Measurements from ENCODE around the gene MACROD2. TPM values are rescaled to one million over a fixed set of nuclear protein-coding genes. Genes with fewer than 3 reads are reported as not detected.

Gene MACROD2
- polyA plus RNA-seq, 1 experiment, result 0.47 TPM

- H3K36me3 ChIP-seq (ENCODE audit: control insufficient read depth, insufficient read depth, low read length), result no peaks in the 10 kb centered on the region
- POLR2A ChIA-PET, result no interaction called here
- no peak overlapping the region for H3K4me3 ChIP-seq (ENCODE audit: low read depth, low read length)
- TF ChIP-seq CTCF (IDR thresholded peaks at IDR 0.05; ENCODE audit: insufficient read depth, low read depth, low read length), result no peak
- CTCF ChIA-PET, result interaction anchor here (0.5 kb wide), 1 partner anchor 232 kb away, joined by 3 read pairs; no protein-coding TSS in a partner anchor
- no peaks in the 10 kb centered on the region for H3K27me3 ChIP-seq (ENCODE audit: control insufficient read depth, insufficient read depth, low read length)
- DNase-seq (ENCODE audit: low read depth), result no peak
Measured at GRCh38 chr20:15022921-15023320, 1027.6 kb downstream of the MACROD2 start.

GRCh38 chr20:15026759-15027158, 1031.4 kb downstream of the MACROD2 start:
- Histone ChIP-seq H3K36me3 (ENCODE audit: control insufficient read depth, insufficient read depth, low read length) (no peaks in the 10 kb centered on the region), H3K27me3 (ENCODE audit: control insufficient read depth, insufficient read depth, low read length) (no peaks in the 10 kb centered on the region), H3K4me3 (ENCODE audit: low read depth, low read length) (no peak overlapping the region)
- POLR2A ChIA-PET, result no interaction called here
- TF ChIP-seq CTCF (IDR thresholded peaks at IDR 0.05; ENCODE audit: insufficient read depth, low read depth, low read length), result no peak
- CTCF ChIA-PET, result no interaction called here
- no peak for DNase-seq (ENCODE audit: low read depth)

- DNase-seq (ENCODE audit: low read depth), result no peak
- no peaks in the 10 kb centered on the region for H3K27me3 ChIP-seq (ENCODE audit: control insufficient read depth, insufficient read depth, low read length)
- ChIA-PET CTCF (no interaction called here), POLR2A (no interaction called here)
- H3K4me3 ChIP-seq (ENCODE audit: low read depth, low read length), result no peak overlapping the region
- no peak for TF ChIP-seq CTCF (IDR thresholded peaks at IDR 0.05; ENCODE audit: insufficient read depth, low read depth, low read length)
- H3K36me3 ChIP-seq (ENCODE audit: control insufficient read depth, insufficient read depth, low read length), result no peaks in the 10 kb centered on the region
Measured at GRCh38 chr20:15030826-15031225, 1035.5 kb downstream of the MACROD2 start.

GRCh38 chr20:15031546-15032351, 1036.4 kb downstream of the MACROD2 start:
- Histone ChIP-seq H3K36me3 (ENCODE audit: control insufficient read depth, insufficient read depth, low read length) (no peaks in the 10 kb centered on the region), H3K4me3 (ENCODE audit: low read depth, low read length) (no peak overlapping the region), H3K27me3 (ENCODE audit: control insufficient read depth, insufficient read depth, low read length) (no peaks in the 10 kb centered on the region)
- ChIA-PET CTCF (no interaction called here), POLR2A (no interaction called here)
- DNase-seq (ENCODE audit: low read depth), result no peak
- no peak for TF ChIP-seq CTCF (IDR thresholded peaks at IDR 0.05; ENCODE audit: insufficient read depth, low read depth, low read length)

GRCh38 chr20:15032352-15032622, 1037.0 kb downstream of the MACROD2 start:
- POLR2A ChIA-PET, result no interaction called here
- CTCF ChIA-PET, result no interaction called here
- Histone ChIP-seq H3K27me3 (ENCODE audit: control insufficient read depth, insufficient read depth, low read length) (no peaks in the 10 kb centered on the region), H3K36me3 (ENCODE audit: control insufficient read depth, insufficient read depth, low read length) (no peaks in the 10 kb centered on the region), H3K4me3 (ENCODE audit: low read depth, low read length) (no peak overlapping the region)
- TF ChIP-seq CTCF (IDR thresholded peaks at IDR 0.05; ENCODE audit: insufficient read depth, low read depth, low read length), result no peak
- DNase-seq (ENCODE audit: low read depth), result no peak

Measured in BJ (cell line).